ENCODE measurements around the gene CLCNKB.
"Not testable (repeated sequence)": the region's sequence is repeated elsewhere in the genome, so short reads cannot be mapped to it uniquely, and the experiment has no call there.

CLCNKB gene

DNA sequence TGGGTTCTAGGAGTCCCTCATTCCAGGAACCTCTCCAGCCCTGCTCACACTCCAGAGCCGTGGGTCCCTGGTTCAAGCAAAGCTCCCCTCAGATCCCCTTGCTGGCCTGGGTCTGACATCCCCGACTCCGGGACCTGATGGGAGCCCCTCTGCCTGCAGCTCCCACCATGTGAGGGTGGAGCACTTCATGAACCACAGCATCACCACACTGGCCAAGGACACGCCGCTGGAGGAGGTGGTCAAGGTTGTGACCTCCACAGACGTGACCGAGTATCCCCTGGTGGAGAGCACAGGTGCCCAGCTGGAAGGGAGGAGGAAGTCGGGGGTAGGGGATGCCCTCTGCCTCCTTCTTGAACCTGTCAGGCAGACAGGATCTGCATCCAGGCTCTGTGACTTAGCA is 12.0 kb upstream of the CLCNKB start:
- Histone ChIP-seq H3K36me3 (ENCODE audit: control insufficient read depth, insufficient read depth, low read length) (no peaks in the 10 kb centered on the region), H3K27ac (ENCODE audit: insufficient read depth, low read depth, low read length, poor library complexity, severe bottlenecking) (no peak overlapping the region), H3K9me3 (ENCODE audit: control insufficient read depth, low read length) (no peaks in the 10 kb centered on the region), H3K4me1 (ENCODE audit: control insufficient read depth, insufficient read depth, low read length) (peaks cover 13% of the 10 kb centered on the region), H3K27me3 (ENCODE audit: control insufficient read depth, insufficient read depth, low read length, poor library complexity, severe bottlenecking) (peaks cover 7% of the 10 kb centered on the region), H3K4me3 (ENCODE audit: insufficient read depth, low read depth, low read length) (no peak overlapping the region)
- WGBS, 2 experiments, result 88 to 93% methylated on average over 8 of the region's 8 CpGs

DNA sequence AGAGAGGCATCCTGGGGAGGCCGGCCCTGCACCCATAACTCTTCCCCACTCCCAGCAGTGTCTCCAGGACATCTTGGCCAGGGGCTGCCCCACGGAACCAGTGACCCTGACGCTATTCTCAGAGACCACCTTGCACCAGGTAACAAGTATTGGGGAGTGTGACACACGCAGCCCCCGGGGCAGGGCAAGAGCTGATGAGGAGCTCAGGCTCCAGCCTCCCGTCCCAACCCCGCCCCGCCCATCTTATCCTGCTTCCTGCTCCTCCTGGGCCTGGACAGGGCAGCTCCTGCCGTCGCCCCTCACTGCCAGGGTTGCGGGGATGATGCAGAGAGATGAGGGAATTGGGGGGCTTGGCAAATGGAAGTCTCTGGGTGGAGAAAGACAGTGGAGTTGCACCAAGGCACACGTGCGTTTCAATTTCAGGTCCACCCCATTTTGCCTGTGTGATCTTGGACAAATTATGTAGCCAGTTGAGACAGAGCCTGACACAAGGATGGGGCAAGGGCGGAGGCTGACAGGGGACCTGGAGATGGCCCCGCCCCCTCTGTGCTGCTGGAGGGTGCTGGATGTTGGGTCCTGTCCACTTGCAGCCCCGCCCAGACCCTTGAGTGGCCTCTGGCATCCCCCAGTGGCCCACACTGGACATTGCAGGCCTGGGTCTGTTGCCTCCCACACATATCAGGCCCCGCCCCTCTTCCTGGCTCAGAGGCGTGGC is 11.0 kb upstream of the CLCNKB start:
- no peak overlapping the region for H3K4me3 ChIP-seq (ENCODE audit: insufficient read depth, low read depth, low read length)
- H3K36me3 ChIP-seq (ENCODE audit: control insufficient read depth, insufficient read depth, low read length), result no peaks in the 10 kb centered on the region
- H3K27me3 ChIP-seq (ENCODE audit: control insufficient read depth, insufficient read depth, low read length, poor library complexity, severe bottlenecking), result no peaks in the 10 kb centered on the region
- no peak overlapping the region for H3K27ac ChIP-seq (ENCODE audit: insufficient read depth, low read depth, low read length, poor library complexity, severe bottlenecking)
- 63 to 64% methylated on average over 18 of the region's 18 CpGs for WGBS, 2 experiments
- H3K4me1 ChIP-seq (ENCODE audit: control insufficient read depth, insufficient read depth, low read length), result peaks cover 6% of the 10 kb centered on the region
- no peaks in the 10 kb centered on the region for H3K9me3 ChIP-seq (ENCODE audit: control insufficient read depth, low read length)

DNA sequence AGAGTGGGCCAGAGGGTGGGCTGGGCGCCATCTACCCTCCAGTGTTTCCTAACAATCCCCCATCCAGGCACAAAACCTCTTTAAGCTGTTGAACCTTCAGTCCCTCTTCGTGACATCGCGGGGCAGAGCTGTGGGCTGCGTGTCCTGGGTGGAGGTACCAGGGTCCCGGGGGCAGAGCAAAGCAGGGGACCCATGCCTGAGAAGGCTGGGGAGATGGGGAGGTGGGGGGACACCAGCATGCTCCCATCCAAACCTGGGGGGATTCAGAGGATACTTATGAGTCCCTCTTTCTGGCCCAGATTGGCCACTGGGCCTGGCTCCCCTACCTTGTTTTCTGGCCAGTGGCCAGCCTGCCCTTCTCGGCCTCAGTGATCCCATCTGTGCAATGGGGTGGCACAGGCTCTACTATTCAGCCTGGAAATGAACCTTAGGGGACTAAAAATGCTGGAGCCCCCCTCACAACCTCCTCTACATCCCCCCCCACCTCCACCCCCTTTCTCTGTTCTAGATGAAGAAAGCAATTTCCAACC is 10.4 kb upstream of the CLCNKB start:
- H3K4me1 ChIP-seq (ENCODE audit: control insufficient read depth, insufficient read depth, low read length); H3K36me3 ChIP-seq (ENCODE audit: control insufficient read depth, insufficient read depth, low read length); H3K4me3 ChIP-seq (ENCODE audit: insufficient read depth, low read depth, low read length); H3K27me3 ChIP-seq (ENCODE audit: control insufficient read depth, insufficient read depth, low read length, poor library complexity, severe bottlenecking); H3K9me3 ChIP-seq (ENCODE audit: control insufficient read depth, low read length); H3K27ac ChIP-seq (ENCODE audit: insufficient read depth, low read depth, low read length, poor library complexity, severe bottlenecking): not testable (repeated sequence)
- WGBS, 2 experiments, result 50 to 64% methylated on average over 7 of the region's 7 CpGs

GRCh38 chr1:16036461-16036860 is 7.1 kb upstream of the CLCNKB start:
- not testable (repeated sequence) for H3K27ac ChIP-seq (ENCODE audit: insufficient read depth, low read depth, low read length, poor library complexity, severe bottlenecking); H3K9me3 ChIP-seq (ENCODE audit: control insufficient read depth, low read length); H3K36me3 ChIP-seq (ENCODE audit: control insufficient read depth, insufficient read depth, low read length); H3K4me3 ChIP-seq (ENCODE audit: insufficient read depth, low read depth, low read length); H3K4me1 ChIP-seq (ENCODE audit: control insufficient read depth, insufficient read depth, low read length); H3K27me3 ChIP-seq (ENCODE audit: control insufficient read depth, insufficient read depth, low read length, poor library complexity, severe bottlenecking)
- 87 to 92% methylated on average over 7 of the region's 11 CpGs for WGBS, 2 experiments

GRCh38 chr1:16038620-16038912 is 5.0 kb upstream of the CLCNKB start:
- 88 to 92% methylated on average over 4 of the region's 4 CpGs for WGBS, 2 experiments
- no peak overlapping the region for H3K4me3 ChIP-seq (ENCODE audit: insufficient read depth, low read depth, low read length)
- no peak overlapping the region for H3K27ac ChIP-seq (ENCODE audit: insufficient read depth, low read depth, low read length, poor library complexity, severe bottlenecking)
- H3K9me3 ChIP-seq (ENCODE audit: control insufficient read depth, low read length), result no peaks in the 10 kb centered on the region
- H3K36me3 ChIP-seq (ENCODE audit: control insufficient read depth, insufficient read depth, low read length), result no peaks in the 10 kb centered on the region
- no peaks in the 10 kb centered on the region for H3K27me3 ChIP-seq (ENCODE audit: control insufficient read depth, insufficient read depth, low read length, poor library complexity, severe bottlenecking)
- no peaks in the 10 kb centered on the region for H3K4me1 ChIP-seq (ENCODE audit: control insufficient read depth, insufficient read depth, low read length)

DNA sequence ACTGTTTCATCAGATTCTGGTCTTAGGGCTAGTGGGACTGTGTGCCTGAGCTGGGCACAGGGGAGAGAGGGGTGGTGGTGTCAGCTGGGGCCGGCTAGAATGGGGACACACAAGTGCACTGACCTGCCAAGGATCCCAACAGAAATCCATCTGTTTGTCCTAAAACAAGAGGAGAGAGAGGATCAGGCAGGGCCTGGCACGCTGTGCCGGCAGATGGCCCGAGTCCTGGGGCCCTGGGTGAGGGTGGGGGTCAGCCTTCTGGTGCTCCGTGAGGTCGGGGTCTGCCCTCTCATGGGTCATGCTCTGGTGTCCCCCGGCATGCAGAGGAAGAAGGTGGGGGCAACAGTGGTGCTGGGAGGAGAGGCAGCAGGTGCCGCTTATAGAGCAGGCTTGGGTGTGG is 3.7 kb upstream of the CLCNKB start:
- 88 to 89% methylated on average over 8 of the region's 8 CpGs for WGBS, 2 experiments
- not testable (repeated sequence) for H3K36me3 ChIP-seq (ENCODE audit: control insufficient read depth, insufficient read depth, low read length); H3K4me3 ChIP-seq (ENCODE audit: insufficient read depth, low read depth, low read length); H3K27ac ChIP-seq (ENCODE audit: insufficient read depth, low read depth, low read length, poor library complexity, severe bottlenecking); H3K9me3 ChIP-seq (ENCODE audit: control insufficient read depth, low read length); H3K27me3 ChIP-seq (ENCODE audit: control insufficient read depth, insufficient read depth, low read length, poor library complexity, severe bottlenecking); H3K4me1 ChIP-seq (ENCODE audit: control insufficient read depth, insufficient read depth, low read length)

DNA sequence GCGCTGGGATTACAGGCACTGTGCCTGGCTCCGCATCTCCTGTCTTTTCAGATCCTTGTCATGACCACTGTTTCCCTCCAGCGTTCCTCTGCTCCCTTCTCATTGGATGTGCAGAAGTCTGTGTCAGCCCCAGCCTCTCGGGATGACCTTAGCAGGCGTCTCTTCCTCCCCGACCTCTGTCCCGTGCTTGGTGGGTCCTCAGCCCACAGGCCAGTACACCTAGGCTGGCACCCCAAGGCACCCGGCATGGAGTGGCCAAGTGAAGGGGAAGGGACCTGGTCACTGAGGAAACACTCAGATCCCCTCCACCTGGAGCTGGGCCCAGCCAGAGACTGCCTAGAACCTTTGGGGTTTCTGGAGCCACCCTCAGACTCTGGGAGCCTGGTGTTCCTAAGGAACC is 2.4 kb upstream of the CLCNKB start:
- H3K4me1 ChIP-seq (ENCODE audit: control insufficient read depth, insufficient read depth, low read length), result no peaks in the 10 kb centered on the region
- no peaks in the 10 kb centered on the region for H3K36me3 ChIP-seq (ENCODE audit: control insufficient read depth, insufficient read depth, low read length)
- no peak overlapping the region for H3K27ac ChIP-seq (ENCODE audit: insufficient read depth, low read depth, low read length, poor library complexity, severe bottlenecking)
- H3K4me3 ChIP-seq (ENCODE audit: insufficient read depth, low read depth, low read length), result no peak overlapping the region
- no peaks in the 10 kb centered on the region for H3K9me3 ChIP-seq (ENCODE audit: control insufficient read depth, low read length)
- WGBS, 2 experiments, result 87 to 88% methylated on average over 8 of the region's 8 CpGs
- no peaks in the 10 kb centered on the region for H3K27me3 ChIP-seq (ENCODE audit: control insufficient read depth, insufficient read depth, low read length, poor library complexity, severe bottlenecking)

DNA sequence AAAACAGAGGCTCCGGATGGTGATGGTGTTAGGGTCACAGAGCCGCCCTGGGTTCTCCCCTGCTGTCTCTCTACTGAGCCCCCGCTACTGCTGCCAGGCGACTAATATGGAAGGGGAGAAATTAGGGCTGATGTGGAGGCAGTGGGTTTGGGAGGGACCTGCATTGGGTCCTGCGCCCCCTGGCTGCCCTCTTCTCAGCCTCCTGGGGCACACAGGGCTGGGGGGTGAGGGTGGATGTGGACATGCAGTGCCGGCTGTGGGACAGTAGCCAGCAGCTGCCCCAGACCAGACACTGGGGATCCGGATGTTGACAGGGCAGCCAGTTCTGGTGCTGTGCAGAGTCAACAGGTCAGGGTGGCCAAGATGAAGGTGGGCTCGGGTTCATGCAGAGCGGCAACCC is 1.5 kb upstream of the CLCNKB start:
- no peak overlapping the region for H3K4me3 ChIP-seq (ENCODE audit: insufficient read depth, low read depth, low read length)
- H3K36me3 ChIP-seq (ENCODE audit: control insufficient read depth, insufficient read depth, low read length), result no peaks in the 10 kb centered on the region
- 90 to 92% methylated on average over 9 of the region's 9 CpGs for WGBS, 2 experiments
- no peak overlapping the region for H3K27ac ChIP-seq (ENCODE audit: insufficient read depth, low read depth, low read length, poor library complexity, severe bottlenecking)
- no peaks in the 10 kb centered on the region for H3K9me3 ChIP-seq (ENCODE audit: control insufficient read depth, low read length)
- H3K4me1 ChIP-seq (ENCODE audit: control insufficient read depth, insufficient read depth, low read length), result no peaks in the 10 kb centered on the region
- H3K27me3 ChIP-seq (ENCODE audit: control insufficient read depth, insufficient read depth, low read length, poor library complexity, severe bottlenecking), result no peaks in the 10 kb centered on the region

GRCh38 chr1:16042654-16043053 is 928 bp upstream of the CLCNKB start:
- not testable (repeated sequence) for H3K4me1 ChIP-seq (ENCODE audit: control insufficient read depth, insufficient read depth, low read length); H3K27me3 ChIP-seq (ENCODE audit: control insufficient read depth, insufficient read depth, low read length, poor library complexity, severe bottlenecking); H3K4me3 ChIP-seq (ENCODE audit: insufficient read depth, low read depth, low read length); H3K36me3 ChIP-seq (ENCODE audit: control insufficient read depth, insufficient read depth, low read length); H3K27ac ChIP-seq (ENCODE audit: insufficient read depth, low read depth, low read length, poor library complexity, severe bottlenecking); H3K9me3 ChIP-seq (ENCODE audit: control insufficient read depth, low read length)
- WGBS, 2 experiments, result 88 to 90% methylated on average over 8 to 9 of the region's 9 CpGs

GRCh38 chr1:16043950-16044349 is 368 bp downstream of the CLCNKB start:
- Histone ChIP-seq H3K4me1 (ENCODE audit: control insufficient read depth, insufficient read depth, low read length) (peaks cover 2% of the 10 kb centered on the region), H3K27me3 (ENCODE audit: control insufficient read depth, insufficient read depth, low read length, poor library complexity, severe bottlenecking) (peaks cover 4% of the 10 kb centered on the region), H3K36me3 (ENCODE audit: control insufficient read depth, insufficient read depth, low read length) (no peaks in the 10 kb centered on the region), H3K27ac (ENCODE audit: insufficient read depth, low read depth, low read length, poor library complexity, severe bottlenecking) (no peak overlapping the region), H3K9me3 (ENCODE audit: control insufficient read depth, low read length) (no peaks in the 10 kb centered on the region), H3K4me3 (ENCODE audit: insufficient read depth, low read depth, low read length) (no peak overlapping the region)
- 92 to 94% methylated on average over 5 of the region's 5 CpGs for WGBS, 2 experiments

DNA sequence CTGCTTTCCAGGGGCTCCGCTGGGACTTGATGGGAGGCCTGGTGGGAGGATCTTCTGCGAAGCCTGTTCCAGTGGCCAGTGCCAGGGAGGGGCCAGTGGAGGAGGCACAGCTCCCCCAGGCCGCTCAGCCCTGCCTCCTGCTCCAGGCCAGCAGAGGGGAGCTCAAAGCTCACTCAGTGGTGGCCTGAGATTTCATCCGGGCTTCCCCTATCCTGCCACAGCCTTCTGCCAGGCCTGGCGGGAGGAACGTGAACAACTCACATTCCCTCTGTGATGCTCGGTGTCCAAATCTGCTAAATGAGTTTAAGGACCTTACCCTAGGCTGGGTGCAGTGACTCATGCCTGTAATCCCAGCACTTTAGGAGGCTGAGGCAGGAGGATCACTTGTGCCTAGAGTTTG is 3.3 kb downstream of the CLCNKB start:
- H3K4me3 ChIP-seq (ENCODE audit: insufficient read depth, low read depth, low read length), result no peak overlapping the region
- H3K9me3 ChIP-seq (ENCODE audit: control insufficient read depth, low read length), result no peaks in the 10 kb centered on the region
- H3K27ac ChIP-seq (ENCODE audit: insufficient read depth, low read depth, low read length, poor library complexity, severe bottlenecking), result no peak overlapping the region
- 75 to 77% methylated on average over 7 of the region's 7 CpGs for WGBS, 2 experiments
- peaks cover 4% of the 10 kb centered on the region for H3K27me3 ChIP-seq (ENCODE audit: control insufficient read depth, insufficient read depth, low read length, poor library complexity, severe bottlenecking)
- peaks cover 15% of the 10 kb centered on the region for H3K4me1 ChIP-seq (ENCODE audit: control insufficient read depth, insufficient read depth, low read length)
- H3K36me3 ChIP-seq (ENCODE audit: control insufficient read depth, insufficient read depth, low read length), result no peaks in the 10 kb centered on the region

Data from ectodermal cell (in vitro differentiated cells).